Activated CD4-positive, alpha-beta T cell treated with anti-CD3 and anti-CD28 coated beads for 1 hour (primary cell): ENCODE results near the gene TMC4.
"Not testable (repeated sequence)": the region's sequence is repeated elsewhere in the genome, so short reads cannot be mapped to it uniquely, and the experiment has no call there.

Experiments used
- DNase-seq: peaks from one replicate; pipeline ENCODE4 v3.0.0-alpha.2; 2020

TMC4 gene

GRCh38 chr19:54173951-54174834 lies 1.2 kb upstream of the TMC4 start:
- DNase-seq = no peak

- DNase-seq = no peak
Measured at GRCh38 chr19:54173359-54173699, 369 bp upstream of the TMC4 start.

GRCh38 chr19:54171736-54172431 lies 1.1 kb downstream of the TMC4 start:
- not testable (repeated sequence) for DNase-seq

- DNase-seq = no peak
Measured at GRCh38 chr19:54169149-54169740, 3.7 kb downstream of the TMC4 start.

- peak; percentile 79 for DNase-seq
Measured at GRCh38 chr19:54168174-54168917, 4.6 kb downstream of the TMC4 start.

- no peak for DNase-seq
Measured at GRCh38 chr19:54165222-54165621, 7.7 kb downstream of the TMC4 start.

- peak; percentile 26 for DNase-seq
Measured at GRCh38 chr19:54164369-54165068, 8.4 kb downstream of the TMC4 start.

GRCh38 chr19:54162884-54163283 lies 10.1 kb downstream of the TMC4 start:
- no peak for DNase-seq

- peak; percentile 70 for DNase-seq
Measured at GRCh38 chr19:54162241-54162805, 10.6 kb downstream of the TMC4 start.

GRCh38 chr19:54160854-54161253 lies 12.1 kb downstream of the TMC4 start:
- no peak for DNase-seq

GRCh38 chr19:54160182-54160811 lies 12.7 kb downstream of the TMC4 start:
- DNase-seq = no peak

- DNase-seq = peak; percentile 97
Measured at GRCh38 chr19:54159352-54160181, 13.4 kb downstream of the TMC4 start, which contains the start of gene LENG1. Gene LENG1, minus strand, starts transcription at chr19:54159721. Its CDS starts 26 bp downstream, at chr19:54159695.

- no peak for DNase-seq
Measured at GRCh38 chr19:54158812-54159351, 14.1 kb downstream of the TMC4 start.

- no peak for DNase-seq
Measured at GRCh38 chr19:54156953-54157352, 16.0 kb downstream of the TMC4 start.

GRCh38 chr19:54156490-54156889 lies 16.5 kb downstream of the TMC4 start:
- DNase-seq = no peak

GRCh38 chr19:54155694-54156093 lies 17.3 kb downstream of the TMC4 start:
- no peak for DNase-seq

GRCh38 chr19:54154603-54155345 lies 18.2 kb downstream of the TMC4 start:
- DNase-seq = no peak

GRCh38 chr19:54153731-54154326 lies 19.1 kb downstream of the TMC4 start:
- no peak for DNase-seq

- no peak for DNase-seq
Measured at GRCh38 chr19:54152878-54153524, 20.0 kb downstream of the TMC4 start.
